Measurements from ENCODE around the gene SMIM9.

The SMIM9 gene

DNA sequence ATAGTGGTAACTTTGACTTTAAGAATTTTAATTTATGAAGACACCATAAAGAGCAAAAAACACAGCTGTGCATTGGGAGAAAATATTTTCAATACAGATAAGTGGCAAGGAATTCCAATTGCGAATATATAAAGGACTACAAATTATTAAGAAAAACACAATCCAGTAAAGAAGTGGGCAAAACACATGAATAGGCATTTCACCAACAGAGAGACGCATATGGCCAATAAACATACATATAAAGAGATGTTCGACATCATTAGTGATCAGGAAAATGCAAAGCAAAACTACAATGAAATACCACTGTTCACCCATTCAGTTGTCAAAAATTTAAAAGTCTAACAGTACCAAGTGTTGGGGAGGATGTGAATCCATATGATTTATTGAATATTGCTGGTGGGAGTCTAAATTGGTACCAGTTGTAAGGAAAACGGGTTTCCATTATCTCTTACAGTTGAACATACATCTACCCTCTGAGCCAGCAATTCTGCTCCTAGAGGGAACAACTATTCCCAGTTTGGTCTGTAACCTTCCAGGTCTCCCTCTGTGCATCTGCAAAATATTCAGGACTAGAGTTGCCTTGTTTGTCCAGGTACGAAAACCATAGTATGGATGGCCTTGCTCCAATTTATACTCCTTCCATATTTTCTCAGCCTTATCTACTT lies 27.5 kb downstream of the SMIM9 start:
- no peak for DNase-seq (ENCODE audit: low read depth in 1 of 2, low spot score in 1 of 2)
- in situ Hi-C loops (cut with HindIII; ENCODE audit: low pct_unique_long_range_greater_than_20kb, low sequenced_read_pairs): no loop called here
- TF ChIP-seq JUND (IDR thresholded peaks at IDR 0.05; ENCODE audit: low read depth): no peak

DNA sequence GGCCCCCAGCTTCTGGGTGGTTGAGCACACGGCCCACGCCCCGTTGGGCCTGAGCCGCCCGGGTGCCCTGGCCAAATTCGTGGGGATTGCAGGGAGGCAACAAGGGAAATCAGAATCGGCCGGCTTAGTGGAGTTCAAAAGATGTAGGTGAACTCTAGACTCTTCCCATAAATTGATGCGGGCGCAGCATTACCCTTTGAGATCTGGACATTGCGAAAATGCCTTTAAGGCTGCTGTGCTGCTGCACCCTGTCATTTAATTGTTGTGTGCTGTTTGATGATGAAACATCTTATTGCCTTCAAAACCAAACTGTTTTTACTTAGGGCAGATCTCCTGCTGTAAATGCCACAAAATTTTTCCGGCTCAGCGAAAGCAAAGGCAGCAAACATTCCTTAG lies 28.8 kb downstream of the SMIM9 start:
- peak in 1 of 2 experiments; percentile 0 for DNase-seq (ENCODE audit: low read depth in 1 of 2, low spot score in 1 of 2)
- in situ Hi-C loops (cut with HindIII; ENCODE audit: low pct_unique_long_range_greater_than_20kb, low sequenced_read_pairs): no loop called here
- TF ChIP-seq JUND (IDR thresholded peaks at IDR 0.05; ENCODE audit: low read depth): no peak

DNA sequence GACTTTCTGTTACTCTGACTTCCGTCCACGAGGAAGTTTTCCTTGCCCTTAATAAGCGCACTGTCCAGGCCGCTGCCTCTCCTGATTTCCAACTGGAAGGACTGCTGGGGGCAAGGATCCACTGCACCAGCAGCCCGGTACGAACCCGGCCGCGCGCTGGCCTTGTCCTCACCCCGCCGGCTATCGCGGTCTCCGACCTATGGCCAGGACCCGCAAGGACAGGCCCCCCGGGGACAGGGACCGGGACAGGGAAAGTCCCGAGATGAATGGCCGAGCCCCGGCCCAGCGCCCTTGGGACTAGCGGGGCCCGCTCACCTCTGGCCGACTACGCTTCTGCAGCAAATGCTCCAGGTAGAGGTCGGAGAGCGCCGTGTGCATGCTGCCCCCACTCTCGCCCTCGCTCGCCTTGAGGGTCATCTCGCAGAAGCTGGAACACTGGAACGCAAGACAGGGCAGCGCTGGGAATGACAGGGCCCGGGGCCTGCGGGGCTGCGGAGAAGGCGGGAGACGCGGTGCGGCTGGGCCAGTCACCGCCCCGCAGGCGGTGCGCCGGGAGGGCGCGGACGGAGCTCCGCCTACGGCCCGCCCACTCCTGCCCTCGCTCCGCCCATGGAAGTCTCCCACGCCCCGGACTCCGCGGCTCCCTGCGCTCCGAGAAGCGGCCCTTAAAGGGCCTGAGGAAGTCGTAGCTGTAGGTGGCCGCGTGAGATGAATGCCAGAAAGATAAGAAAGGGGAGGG lies 29.3 kb downstream of the SMIM9 start, which contains the start of gene MPP1:
MPP1 (minus strand) TSS at position 529 of the 739 bp plus-strand sequence; CDS start at position 417, 112 bp downstream.
- DNase-seq (ENCODE audit: low read depth in 1 of 2, low spot score in 1 of 2): peak; percentile 51 to 64
- in situ Hi-C loops (cut with HindIII; ENCODE audit: low pct_unique_long_range_greater_than_20kb, low sequenced_read_pairs): no loop called here
- TF ChIP-seq JUND (IDR thresholded peaks at IDR 0.05; ENCODE audit: low read depth): no peak

DNA sequence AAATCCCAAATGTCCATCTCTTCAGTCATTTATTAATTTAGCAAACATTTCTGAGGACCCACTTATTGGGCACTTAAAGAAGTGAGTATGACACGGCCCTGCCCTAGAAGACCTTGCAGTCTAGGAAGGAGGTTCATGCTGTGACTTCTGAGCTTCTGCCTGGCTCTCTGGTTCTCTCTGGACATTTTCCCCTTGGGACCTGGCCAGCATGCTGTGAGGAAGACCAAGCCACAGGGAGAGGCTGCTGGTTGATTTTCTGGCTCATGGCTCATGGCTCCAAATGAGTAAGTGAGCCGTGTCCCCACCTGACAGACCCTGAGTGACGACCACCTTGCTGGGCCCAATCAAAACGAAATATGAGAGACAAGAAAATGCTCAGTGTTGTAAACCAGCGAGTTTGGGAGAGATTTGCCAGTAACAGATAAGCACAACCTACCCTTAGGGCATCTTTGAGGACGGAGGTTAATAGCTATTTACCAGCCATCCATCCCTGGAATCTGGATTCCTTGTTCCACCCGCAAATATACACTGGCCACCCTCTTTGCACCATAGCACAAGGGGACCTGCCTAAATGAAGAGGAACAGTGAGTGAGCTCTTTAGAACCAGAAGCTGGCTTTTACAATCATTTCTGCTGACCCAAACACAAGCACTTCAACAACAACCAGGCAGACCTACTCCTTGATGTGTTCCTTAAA lies 30.1 kb downstream of the SMIM9 start:
- DNase-seq (ENCODE audit: low read depth in 1 of 2, low spot score in 1 of 2): no peak
- TF ChIP-seq JUND (IDR thresholded peaks at IDR 0.05; ENCODE audit: low read depth): no peak
- in situ Hi-C loops (cut with HindIII; ENCODE audit: low pct_unique_long_range_greater_than_20kb, low sequenced_read_pairs): no loop called here

DNA sequence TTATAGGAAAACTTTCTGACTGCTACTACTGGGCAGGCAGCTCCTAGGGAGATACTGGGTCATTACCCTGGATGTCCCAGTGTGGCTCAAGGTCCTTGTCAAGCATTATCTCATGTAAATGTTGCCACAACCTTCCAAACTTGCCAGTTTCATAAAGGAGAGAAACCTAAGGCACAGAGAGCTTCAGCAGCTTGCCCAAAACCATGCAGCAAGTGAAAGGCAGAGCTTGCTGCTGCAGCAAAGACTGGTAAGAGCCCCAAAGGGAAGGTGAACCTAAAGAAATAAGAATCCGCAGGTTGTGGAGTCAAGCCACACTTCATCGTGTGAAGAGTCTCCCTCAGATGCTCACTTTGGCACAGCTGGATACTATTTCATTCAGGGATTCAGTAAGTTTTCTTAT lies 31.5 kb downstream of the SMIM9 start:
- no peak for DNase-seq (ENCODE audit: low read depth in 1 of 2, low spot score in 1 of 2)
- TF ChIP-seq JUND (IDR thresholded peaks at IDR 0.05; ENCODE audit: low read depth): no peak
- in situ Hi-C loops (cut with HindIII; ENCODE audit: low pct_unique_long_range_greater_than_20kb, low sequenced_read_pairs): no loop called here

DNA sequence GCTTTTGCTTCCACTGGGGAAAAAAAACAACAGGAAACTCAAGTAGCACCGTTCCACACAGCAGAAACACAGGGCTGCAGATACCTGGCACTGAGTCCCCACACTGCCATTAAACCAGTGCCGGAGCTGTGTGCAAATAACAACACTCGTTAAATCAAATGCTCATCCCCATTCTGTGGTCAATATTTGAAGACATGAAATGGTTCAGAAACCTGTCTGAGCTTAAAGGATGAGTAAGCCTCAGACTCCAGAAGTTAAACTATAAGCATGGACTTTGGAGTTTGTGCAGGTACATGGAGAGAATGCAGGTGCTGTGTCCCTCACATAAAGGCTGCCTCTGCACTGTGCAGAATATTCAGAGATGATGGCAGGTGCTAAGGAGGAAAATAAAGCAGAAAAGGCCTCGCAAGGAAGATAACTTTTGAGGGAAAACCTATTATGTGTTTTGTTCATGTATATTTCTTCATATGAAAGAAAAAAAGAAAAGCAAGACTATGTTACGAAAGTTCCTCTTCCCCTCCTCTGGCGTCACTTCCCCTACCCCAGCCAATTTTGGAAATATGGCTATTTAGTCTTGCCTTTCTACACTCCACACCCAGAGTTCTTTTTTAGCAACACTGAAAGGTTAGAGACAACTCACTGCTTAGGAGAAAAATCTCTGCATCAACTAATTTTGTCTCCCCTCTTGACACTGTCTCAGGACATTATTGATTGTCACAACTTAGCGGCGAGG lies 33.8 kb downstream of the SMIM9 start:
- TF ChIP-seq JUND (IDR thresholded peaks at IDR 0.05; ENCODE audit: low read depth): no peak
- DNase-seq (ENCODE audit: low read depth in 1 of 2, low spot score in 1 of 2): no peak
- in situ Hi-C loops (cut with HindIII; ENCODE audit: low pct_unique_long_range_greater_than_20kb, low sequenced_read_pairs): no loop called here

DNA sequence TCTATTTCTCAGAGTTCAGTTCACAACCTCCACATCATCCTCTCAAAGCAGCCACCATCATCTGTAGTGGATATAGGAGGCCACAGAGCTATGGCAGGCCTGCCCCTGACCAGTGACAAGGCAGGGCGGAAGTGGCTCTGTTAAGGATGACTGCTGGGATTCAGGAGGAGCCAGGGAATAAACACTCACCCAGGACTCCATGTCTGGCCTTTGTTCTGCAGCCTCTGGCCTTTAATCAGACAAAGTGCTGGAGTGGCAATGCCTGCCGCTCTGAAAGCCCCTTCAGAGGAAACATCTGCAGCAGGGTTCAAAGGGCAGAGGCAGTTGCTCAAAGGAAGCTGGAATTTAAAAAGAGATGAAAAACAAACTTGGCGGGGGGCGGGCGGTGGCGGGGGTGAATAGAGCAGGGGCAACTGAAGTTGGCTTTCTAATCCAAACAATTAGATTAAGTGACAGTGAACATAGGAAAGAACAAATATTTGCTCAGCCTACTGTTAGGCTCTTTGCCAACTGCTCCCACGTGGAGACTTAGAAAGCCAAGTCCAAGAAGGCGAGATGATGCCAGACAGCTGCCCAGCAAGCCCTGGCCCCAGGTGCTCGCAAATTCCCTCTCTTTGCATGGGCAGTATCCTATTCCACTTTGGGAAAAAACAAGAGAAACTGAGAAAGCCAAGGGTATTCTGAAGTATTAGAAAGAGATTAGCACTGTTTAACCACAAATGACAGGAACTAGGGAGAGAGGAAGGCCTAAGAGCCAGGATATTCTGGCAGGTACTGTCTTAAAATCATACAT lies 34.7 kb downstream of the SMIM9 start:
- peak in 1 of 2 experiments; percentile 2 for DNase-seq (ENCODE audit: low read depth in 1 of 2, low spot score in 1 of 2)
- in situ Hi-C loops (cut with HindIII; ENCODE audit: low pct_unique_long_range_greater_than_20kb, low sequenced_read_pairs): no loop called here

DNA sequence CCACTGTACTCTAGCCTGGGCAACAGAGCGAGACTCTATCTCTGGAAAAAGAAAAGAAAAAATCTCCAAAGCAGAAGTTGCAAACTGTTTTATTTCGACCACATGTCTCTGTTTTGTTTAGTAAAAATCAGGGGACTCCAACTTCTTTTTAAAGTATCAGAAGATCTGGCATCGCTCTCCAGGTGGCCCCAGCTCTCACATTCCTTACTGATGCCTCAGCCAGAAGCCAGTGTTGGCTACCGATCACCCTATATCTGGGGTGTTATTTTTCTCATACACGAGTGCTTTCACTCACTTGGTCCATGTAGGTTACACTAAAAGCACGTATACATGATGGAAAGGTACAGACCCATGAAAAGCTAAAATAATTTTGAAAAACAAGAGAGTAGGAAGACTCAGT lies 37.5 kb downstream of the SMIM9 start:
- TF ChIP-seq JUND (IDR thresholded peaks at IDR 0.05; ENCODE audit: low read depth): no peak
- in situ Hi-C loops (cut with HindIII; ENCODE audit: low pct_unique_long_range_greater_than_20kb, low sequenced_read_pairs): no loop called here
- DNase-seq (ENCODE audit: low read depth in 1 of 2, low spot score in 1 of 2): no peak

More for the DNA sequence above, 34.7 kb downstream of the SMIM9 start:
- no peak for TF ChIP-seq JUND (IDR thresholded peaks at IDR 0.05; ENCODE audit: low read depth)

DNA sequence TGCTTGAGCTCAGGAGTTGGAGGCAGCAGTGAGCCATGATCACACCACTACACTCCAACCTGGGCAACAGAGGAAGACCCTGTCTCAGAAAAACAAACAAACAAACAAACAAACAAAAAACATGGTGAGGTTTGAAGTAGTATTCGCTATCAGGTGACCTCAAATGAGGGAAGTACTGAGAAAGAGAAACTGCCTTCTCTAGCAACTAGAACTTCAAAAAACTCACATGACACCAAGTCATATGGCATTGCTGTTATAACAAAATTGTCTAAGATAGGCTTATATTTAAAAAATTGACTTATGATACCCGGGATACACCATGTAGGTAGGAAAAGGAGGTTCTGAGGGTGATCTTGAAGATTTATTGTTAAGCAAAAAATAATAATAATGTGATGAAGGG lies 39.4 kb downstream of the SMIM9 start:
- no peak for TF ChIP-seq JUND (IDR thresholded peaks at IDR 0.05; ENCODE audit: low read depth)
- DNase-seq (ENCODE audit: low read depth in 1 of 2, low spot score in 1 of 2): no peak
- in situ Hi-C loops (cut with HindIII; ENCODE audit: low pct_unique_long_range_greater_than_20kb, low sequenced_read_pairs): no loop called here

DNA sequence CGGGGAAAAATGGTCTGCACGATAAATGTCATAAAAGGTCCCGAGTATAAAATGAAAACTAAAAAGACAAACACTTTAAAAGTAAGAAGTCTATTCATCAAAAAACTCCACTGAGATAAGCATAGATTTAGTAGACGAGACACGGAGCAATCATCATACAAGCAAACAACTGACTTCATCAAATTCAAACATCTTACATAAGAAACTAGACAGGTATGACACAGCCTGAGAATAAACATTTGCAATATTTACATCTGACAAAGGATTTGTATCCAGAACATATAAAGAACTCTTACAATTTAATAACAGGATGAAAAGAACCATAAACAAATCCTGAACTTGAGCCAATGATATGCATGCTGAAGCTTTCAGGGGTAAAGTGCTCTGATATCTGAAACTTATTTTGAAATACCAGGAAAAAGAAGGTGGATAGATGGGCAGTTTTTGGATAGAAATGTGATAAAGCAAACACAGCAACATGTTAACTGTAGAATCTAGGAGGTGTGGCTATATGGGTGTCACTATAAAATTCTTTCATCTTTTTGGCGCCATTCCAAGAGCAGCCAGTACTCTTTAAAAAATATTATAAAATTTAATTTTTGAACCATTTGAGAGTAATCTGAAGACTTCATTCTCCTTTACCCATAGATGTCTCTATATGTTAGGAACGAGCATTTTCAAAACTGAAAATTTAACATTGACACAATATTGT lies 41.2 kb downstream of the SMIM9 start:
- in situ Hi-C loops (cut with HindIII; ENCODE audit: low pct_unique_long_range_greater_than_20kb, low sequenced_read_pairs): no loop called here
- DNase-seq (ENCODE audit: low read depth in 1 of 2, low spot score in 1 of 2): no peak
- no peak for TF ChIP-seq JUND (IDR thresholded peaks at IDR 0.05; ENCODE audit: low read depth)

DNA sequence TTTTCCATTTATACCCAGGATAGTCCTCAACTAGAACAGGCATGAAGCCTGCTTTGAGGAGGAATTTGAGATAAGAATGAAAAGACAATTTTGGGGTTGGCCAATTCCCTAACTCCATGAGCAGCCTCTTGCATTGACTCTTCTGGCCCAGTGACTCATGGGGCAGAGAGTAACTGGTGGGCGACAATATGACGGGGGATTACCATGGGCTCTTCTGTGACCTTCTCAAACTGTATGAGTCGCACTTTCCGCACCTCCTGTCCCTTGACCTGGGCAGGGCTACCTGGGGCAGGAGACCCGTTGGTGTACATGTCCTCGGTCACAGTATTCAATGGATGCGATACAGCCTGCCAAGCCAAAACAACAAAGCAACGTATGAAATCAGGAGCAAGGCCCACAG lies 42.5 kb downstream of the SMIM9 start:
- no peak for TF ChIP-seq JUND (IDR thresholded peaks at IDR 0.05; ENCODE audit: low read depth)
- DNase-seq (ENCODE audit: low read depth in 1 of 2, low spot score in 1 of 2): no peak
- in situ Hi-C loops (cut with HindIII; ENCODE audit: low pct_unique_long_range_greater_than_20kb, low sequenced_read_pairs): no loop called here
